Measurements from ENCODE around the gene MAP3K10.
A peak's percentile ranks its signal among the peaks of the same experiment; 100 is the strongest.
"Not testable (repeated sequence)": the region's sequence is repeated elsewhere in the genome, so short reads cannot be mapped to it uniquely, and the experiment has no call there.

The MAP3K10 gene

DNA sequence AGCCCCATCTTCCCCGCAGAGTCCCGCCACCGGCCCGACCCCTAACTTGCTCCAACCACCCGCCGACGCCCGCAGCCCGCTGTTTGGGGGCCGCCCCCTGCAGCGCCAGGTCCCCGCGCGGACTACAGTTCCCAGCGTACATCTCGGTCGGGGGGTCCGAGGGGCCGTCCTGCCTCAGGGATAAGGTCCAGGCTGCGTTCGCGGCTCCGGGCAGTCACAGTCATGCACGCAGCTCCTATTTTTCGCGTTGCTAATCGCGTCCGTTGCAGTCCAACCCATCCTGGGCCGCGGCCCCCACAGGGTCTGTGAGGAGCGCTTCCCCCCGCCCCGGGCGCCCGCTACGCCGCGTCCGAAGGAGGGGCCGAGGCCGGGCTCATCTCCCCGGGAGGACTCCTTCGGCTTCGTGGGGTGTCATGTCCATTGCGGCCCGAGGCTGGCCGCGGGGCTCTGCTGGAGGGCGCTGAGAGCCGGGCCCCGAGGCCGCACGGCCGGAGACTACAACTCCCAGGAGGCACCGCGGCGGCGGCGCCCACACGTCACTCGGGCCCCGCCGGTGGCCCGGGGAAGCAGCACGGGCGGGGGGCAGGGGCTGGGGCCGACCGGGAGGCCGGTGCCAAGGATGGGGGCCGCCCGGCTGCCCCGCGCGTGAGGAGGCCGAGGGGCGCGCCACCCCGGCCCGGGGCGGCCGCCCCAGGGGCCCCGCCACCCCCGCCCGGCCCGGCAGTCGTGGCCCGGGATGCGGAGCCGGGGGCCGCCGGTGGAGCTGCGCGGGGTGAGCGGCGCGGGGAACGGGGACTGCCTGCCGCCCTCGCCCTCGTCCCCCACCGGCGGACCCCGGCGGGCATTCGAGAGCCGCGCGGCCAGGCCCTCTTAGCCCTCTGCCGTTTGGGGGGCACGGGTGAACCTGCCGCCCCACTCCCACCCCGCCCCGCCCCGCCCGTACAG, at the start of gene MAP3K10:
TSS of gene MAP3K10 (plus strand) at position 536 of the 945 bp plus-strand sequence. CDS start 606 bp downstream, outside the sequence.
- H3K36me3 Mint-ChIP-seq (ENCODE audit: low read depth), result no peaks in the 10 kb centered on the region
- peak; percentile 78 for DNase-seq (ENCODE audit: low spot score)
- peak within 1 kb of the TSS; percentile 89 for H3K4me3 Mint-ChIP-seq
- H3K9me3 Mint-ChIP-seq, result no peaks in the 10 kb centered on the region
- peaks cover 20% of the 10 kb centered on the region for H3K4me1 Mint-ChIP-seq (ENCODE audit: low read depth)
- H3K27me3 Mint-ChIP-seq (ENCODE audit: low read depth), result no peaks in the 10 kb centered on the region
- peak within 1 kb of the TSS; percentile 91 for H3K27ac Mint-ChIP-seq

DNA sequence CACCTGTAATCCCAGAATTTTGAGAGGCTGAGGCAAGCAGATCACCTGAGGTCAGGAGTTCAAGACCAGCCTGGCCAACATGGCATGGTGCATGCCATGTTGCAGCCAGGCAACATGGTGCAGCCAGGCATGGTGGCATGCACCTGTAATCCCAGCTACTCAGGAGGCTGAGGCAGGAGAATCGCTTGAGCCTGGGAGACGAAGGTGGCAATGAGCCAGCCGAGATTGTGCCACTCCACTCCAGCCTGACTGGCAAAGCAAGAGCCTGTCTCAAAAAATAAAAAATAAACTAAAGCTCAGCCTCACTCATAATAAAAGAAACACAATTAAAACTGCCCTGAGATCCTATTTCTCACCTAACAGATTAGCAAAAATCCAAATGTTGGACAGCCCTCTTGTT, 49.7 kb upstream of the MAP3K10 start:
- no peak overlapping the region for H3K27ac Mint-ChIP-seq
- H3K4me3 Mint-ChIP-seq, result no peak overlapping the region
- H3K9me3 Mint-ChIP-seq, result no peaks in the 10 kb centered on the region
- DNase-seq (ENCODE audit: low spot score), result no peak
- peaks cover 22% of the 10 kb centered on the region for H3K4me1 Mint-ChIP-seq (ENCODE audit: low read depth)
- peaks cover 3% of the 10 kb centered on the region for H3K27me3 Mint-ChIP-seq (ENCODE audit: low read depth)
- H3K36me3 Mint-ChIP-seq (ENCODE audit: low read depth), result no peaks in the 10 kb centered on the region

DNA sequence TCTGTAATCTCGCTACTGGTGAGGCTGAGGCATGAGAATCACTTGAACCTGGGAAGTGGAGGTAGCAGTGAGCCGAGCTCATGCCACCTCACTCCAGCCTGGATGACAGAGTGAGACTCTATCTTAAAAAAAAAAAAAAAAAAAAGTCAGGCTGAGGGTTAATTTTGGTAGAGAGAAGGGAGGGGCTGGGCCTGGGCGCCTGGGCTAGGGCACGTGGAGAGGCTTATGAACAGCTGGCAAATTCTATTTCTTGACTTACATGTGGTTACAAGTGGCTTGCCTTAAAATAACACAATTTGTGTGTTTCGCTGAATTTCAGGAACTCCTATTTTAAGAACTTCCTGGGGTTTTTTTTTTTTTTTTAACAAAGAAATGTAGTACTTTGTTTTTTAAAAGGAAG, 47.6 kb upstream of the MAP3K10 start:
- H3K36me3 Mint-ChIP-seq (ENCODE audit: low read depth), result no peaks in the 10 kb centered on the region
- peaks cover 3% of the 10 kb centered on the region for H3K27me3 Mint-ChIP-seq (ENCODE audit: low read depth)
- peak overlapping the region; percentile 52 for H3K27ac Mint-ChIP-seq
- H3K4me3 Mint-ChIP-seq, result peak overlapping the region; percentile 43
- no peaks in the 10 kb centered on the region for H3K9me3 Mint-ChIP-seq
- no peak for DNase-seq (ENCODE audit: low spot score)
- peaks cover 30% of the 10 kb centered on the region for H3K4me1 Mint-ChIP-seq (ENCODE audit: low read depth)

DNA sequence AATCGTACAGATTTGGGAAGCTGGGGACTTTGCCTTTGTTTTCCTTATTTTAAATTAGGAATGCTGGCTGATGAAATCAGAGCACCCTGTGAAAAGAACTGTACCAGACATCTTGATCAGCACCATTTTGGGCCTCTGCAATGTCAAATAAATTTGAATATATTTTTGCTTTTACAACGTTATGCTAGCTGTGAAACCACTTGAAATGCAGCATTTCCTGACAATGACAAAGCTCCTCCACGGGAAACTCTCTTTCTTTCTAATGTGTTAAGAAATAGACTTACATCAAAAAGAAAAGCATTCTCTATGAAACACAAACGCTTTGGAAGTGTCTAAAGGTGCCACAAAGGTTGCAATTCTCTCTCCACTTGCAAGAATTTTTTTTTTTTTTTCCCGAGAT, 47.1 kb upstream of the MAP3K10 start:
- H3K27ac Mint-ChIP-seq, result peak overlapping the region; percentile 72
- no peaks in the 10 kb centered on the region for H3K9me3 Mint-ChIP-seq
- H3K27me3 Mint-ChIP-seq (ENCODE audit: low read depth), result peaks cover 3% of the 10 kb centered on the region
- no peak for DNase-seq (ENCODE audit: low spot score)
- H3K36me3 Mint-ChIP-seq (ENCODE audit: low read depth), result no peaks in the 10 kb centered on the region
- peak overlapping the region; percentile 59 for H3K4me3 Mint-ChIP-seq
- H3K4me1 Mint-ChIP-seq (ENCODE audit: low read depth), result peaks cover 30% of the 10 kb centered on the region

DNA sequence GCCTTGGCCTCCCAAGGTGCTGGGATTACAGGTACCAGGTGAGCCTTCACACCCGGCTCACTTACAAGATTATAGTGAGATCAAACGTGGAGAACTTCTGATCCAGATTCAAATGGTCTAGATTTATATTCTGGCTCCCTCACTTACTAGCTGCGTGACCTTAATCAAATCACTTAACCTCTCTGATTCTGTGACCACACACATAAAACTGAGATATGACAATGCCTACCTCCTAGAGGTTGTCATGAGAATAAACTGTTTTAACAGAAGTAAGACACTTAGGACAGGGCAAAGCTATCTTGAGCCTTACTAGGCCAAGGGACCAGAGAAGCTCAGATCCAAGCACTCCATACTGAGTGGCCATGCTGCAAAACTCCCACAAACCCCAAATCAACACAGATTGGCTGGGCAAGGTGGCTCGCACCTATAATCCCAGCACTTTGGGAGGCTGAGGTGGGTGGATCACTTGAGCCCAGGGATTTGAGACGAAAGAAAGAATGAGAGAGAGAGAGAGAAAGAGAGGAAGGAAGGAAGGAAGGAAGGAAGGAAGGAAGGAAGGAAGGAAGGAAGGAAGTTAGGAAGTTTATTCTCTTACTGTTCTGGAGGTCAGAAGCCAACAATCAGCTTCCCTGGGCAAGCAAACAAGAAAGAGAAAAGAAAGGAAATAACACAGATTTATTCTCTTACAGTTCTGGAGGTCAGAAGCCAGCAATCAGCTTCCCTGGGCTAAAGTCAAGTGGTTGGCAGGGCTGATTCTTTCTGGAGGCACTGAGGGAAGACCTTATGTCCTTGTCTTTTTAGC, 46.1 kb upstream of the MAP3K10 start:
- Mint-ChIP-seq H3K27ac (peak overlapping the region; percentile 53), H3K9me3 (no peaks in the 10 kb centered on the region), H3K4me3 (no peak overlapping the region), H3K27me3 (ENCODE audit: low read depth) (peaks cover 3% of the 10 kb centered on the region), H3K4me1 (ENCODE audit: low read depth) (peaks cover 25% of the 10 kb centered on the region), H3K36me3 (ENCODE audit: low read depth) (no peaks in the 10 kb centered on the region)
- DNase-seq (ENCODE audit: low spot score), result no peak

DNA sequence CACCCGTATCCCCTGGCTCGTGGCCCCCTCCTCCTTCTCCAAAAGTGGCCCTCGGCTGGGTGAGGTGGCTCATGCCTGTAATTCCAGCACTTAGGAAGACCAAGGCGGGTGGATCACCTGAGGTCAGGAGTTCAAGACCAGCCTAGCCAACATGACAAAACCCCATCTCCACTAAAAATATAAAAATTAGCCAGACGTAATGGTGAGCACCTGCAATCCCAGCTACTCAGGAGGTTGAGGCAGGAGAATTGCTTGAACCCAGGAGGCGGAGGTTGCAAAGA, 45.5 kb upstream of the MAP3K10 start:
- H3K4me3 Mint-ChIP-seq; H3K36me3 Mint-ChIP-seq (ENCODE audit: low read depth); H3K27me3 Mint-ChIP-seq (ENCODE audit: low read depth); H3K9me3 Mint-ChIP-seq; DNase-seq (ENCODE audit: low spot score); H3K27ac Mint-ChIP-seq: not testable (repeated sequence)
- peaks cover 25% of the 10 kb centered on the region for H3K4me1 Mint-ChIP-seq (ENCODE audit: low read depth)

DNA sequence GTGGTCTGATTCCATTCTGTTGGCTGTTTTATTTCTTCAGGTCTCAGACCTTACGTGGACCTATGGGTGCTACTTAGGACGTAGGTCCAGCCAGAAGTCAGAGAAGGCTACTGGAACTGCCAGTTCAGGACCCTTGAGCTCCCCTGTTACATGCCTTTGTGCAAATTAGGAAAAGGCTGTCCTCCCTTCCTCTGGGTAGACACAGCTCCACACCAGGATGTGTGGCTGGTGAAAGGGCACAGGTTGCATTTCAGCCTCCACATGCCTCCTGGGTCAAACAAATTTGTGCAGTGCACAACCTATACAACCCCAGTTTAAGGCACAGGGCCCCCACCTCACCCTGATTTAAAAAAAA, 43.9 kb upstream of the MAP3K10 start:
- no peak for DNase-seq (ENCODE audit: low spot score)
- H3K9me3 Mint-ChIP-seq, result no peaks in the 10 kb centered on the region
- no peak overlapping the region for H3K27ac Mint-ChIP-seq
- H3K36me3 Mint-ChIP-seq (ENCODE audit: low read depth), result no peaks in the 10 kb centered on the region
- no peak overlapping the region for H3K4me3 Mint-ChIP-seq
- H3K4me1 Mint-ChIP-seq (ENCODE audit: low read depth), result peaks cover 25% of the 10 kb centered on the region
- no peaks in the 10 kb centered on the region for H3K27me3 Mint-ChIP-seq (ENCODE audit: low read depth)

DNA sequence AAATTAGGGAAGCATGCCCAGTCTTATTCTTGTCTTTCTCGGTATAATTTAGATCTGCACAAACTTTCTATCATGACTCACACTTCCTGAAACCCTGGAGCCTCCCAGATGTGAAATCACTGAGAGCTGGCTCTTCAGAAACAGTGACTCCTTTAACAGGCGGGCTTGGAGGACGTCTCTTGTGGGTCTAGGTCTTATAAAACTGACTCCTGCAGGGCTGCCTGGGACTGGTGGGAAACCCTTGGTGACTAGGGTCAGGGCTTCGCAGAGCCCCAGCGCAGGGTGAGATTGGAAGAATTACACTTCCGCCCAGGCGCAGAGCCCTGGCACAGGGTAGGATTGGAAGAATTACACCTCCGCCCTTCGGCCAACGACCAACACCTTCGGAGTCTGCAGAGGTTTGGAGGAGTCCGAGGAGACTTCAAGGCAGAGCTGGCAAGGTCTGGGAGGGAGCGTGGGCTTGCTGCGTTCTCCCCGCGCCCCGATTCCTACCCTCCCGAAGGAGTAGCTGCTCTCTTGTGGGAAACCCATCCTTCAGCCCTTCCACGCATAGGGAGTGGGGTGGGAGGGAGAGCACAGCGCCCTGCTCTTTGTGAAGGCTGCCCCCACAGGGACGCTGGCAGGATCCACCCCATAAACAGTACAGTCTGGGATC, 43.4 kb upstream of the MAP3K10 start:
- no peak overlapping the region for H3K27ac Mint-ChIP-seq
- no peak for DNase-seq (ENCODE audit: low spot score)
- peaks cover 25% of the 10 kb centered on the region for H3K4me1 Mint-ChIP-seq (ENCODE audit: low read depth)
- no peaks in the 10 kb centered on the region for H3K36me3 Mint-ChIP-seq (ENCODE audit: low read depth)
- no peak overlapping the region for H3K4me3 Mint-ChIP-seq
- H3K27me3 Mint-ChIP-seq (ENCODE audit: low read depth), result no peaks in the 10 kb centered on the region
- H3K9me3 Mint-ChIP-seq, result no peaks in the 10 kb centered on the region

DNA sequence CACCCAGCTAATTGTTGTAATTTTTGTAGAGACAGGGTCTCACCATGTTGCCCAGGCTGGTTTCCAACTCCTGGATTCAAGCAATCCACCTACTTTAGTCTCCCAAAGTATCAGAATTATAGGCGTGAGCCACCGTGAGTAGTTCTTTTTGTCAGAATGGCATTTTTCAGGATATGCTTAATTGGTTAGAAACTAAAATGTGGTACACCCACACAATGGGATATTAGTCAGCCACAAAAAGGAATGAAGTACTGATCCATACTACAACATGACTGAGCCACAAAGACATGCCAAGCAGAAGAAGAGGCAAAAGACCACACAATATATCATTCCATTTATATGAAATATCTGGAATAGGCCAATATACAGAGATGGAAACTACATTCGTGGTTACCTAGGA, 41.7 kb upstream of the MAP3K10 start:
- no peak for DNase-seq (ENCODE audit: low spot score)
- Mint-ChIP-seq H3K36me3 (ENCODE audit: low read depth) (no peaks in the 10 kb centered on the region), H3K27me3 (ENCODE audit: low read depth) (no peaks in the 10 kb centered on the region), H3K9me3 (no peaks in the 10 kb centered on the region), H3K4me3 (no peak overlapping the region), H3K4me1 (ENCODE audit: low read depth) (peaks cover 13% of the 10 kb centered on the region), H3K27ac (no peak overlapping the region)

DNA sequence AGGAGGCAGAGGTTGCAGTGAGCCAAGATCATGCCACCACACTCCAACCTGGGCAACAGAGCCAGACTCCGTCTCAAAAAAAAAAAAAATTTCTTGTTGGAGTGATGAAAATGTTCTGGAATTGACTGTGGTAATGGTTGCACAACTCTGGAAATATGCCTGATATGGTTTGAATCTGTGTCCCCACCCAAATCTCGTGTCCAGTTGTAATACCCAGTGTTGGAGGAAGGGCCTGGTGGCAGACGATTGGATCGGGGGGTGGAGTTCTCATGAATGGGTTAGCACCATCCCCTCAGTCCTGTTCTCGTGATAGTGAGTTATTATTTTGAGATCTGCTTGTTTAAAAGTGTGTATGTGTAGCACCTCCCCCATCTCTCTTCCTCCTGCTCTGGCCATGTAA, 41.1 kb upstream of the MAP3K10 start:
- no peaks in the 10 kb centered on the region for H3K27me3 Mint-ChIP-seq (ENCODE audit: low read depth)
- H3K27ac Mint-ChIP-seq, result no peak overlapping the region
- peaks cover 10% of the 10 kb centered on the region for H3K4me1 Mint-ChIP-seq (ENCODE audit: low read depth)
- H3K9me3 Mint-ChIP-seq, result no peaks in the 10 kb centered on the region
- DNase-seq (ENCODE audit: low spot score), result no peak
- H3K4me3 Mint-ChIP-seq, result no peak overlapping the region
- no peaks in the 10 kb centered on the region for H3K36me3 Mint-ChIP-seq (ENCODE audit: low read depth)

DNA sequence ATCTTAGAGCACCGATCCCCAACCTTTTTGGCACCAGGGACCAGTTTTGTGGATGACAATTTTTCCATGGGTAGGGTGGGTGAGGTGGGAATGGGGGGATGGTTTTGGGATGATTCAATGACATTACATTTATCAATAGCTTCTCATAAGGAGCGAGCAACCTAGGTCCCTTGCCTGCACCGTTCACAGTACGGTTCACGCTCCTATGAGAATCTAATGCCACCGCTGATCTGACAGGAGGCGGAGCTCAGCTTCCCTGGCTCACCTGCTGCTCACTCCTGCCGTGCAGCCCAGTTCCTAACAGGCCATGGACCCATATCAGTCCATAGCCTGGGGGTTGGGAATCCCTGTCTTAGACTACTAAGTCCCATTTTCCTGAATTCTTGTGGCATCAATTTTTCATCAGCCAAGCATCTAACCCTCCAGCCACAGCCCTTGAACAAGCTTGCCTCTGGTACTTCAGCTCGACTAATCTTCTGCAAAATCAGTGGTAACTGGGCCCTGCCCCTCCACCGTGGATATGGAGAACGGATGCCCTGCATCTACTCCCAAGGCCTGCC, 37.0 kb upstream of the MAP3K10 start:
- Mint-ChIP-seq H3K9me3 (no peaks in the 10 kb centered on the region), H3K27me3 (ENCODE audit: low read depth) (peaks cover 2% of the 10 kb centered on the region), H3K4me1 (ENCODE audit: low read depth) (peaks cover 1% of the 10 kb centered on the region), H3K36me3 (ENCODE audit: low read depth) (no peaks in the 10 kb centered on the region), H3K4me3 (no peak overlapping the region), H3K27ac (no peak overlapping the region)
- no peak for DNase-seq (ENCODE audit: low spot score)

DNA sequence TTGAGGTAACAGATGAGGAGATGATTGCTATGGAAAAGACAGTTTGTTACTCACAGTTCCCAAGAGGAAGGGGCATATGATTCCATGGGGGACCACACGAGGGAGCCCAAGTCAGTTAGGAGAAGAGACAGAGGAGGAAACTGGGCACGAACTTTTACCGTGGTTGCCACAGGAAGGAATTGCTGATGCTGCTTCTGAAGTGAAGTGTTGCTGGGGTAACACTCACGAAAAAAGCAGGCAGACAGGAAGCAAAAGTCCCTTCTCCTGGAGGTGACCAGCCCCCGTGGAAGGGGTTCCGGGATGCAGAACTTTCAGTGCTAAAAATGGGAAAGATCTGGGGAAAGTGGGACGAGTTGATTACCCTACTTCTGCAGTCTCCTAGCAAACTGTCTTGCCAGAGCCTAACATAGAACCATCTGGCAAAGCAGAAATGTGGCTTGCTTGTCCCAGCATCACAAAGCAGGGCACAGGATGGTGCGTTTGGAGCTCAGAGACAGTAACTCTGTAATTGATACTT, 35.4 kb upstream of the MAP3K10 start:
- no peaks in the 10 kb centered on the region for H3K9me3 Mint-ChIP-seq
- H3K4me3 Mint-ChIP-seq, result no peak overlapping the region
- peaks cover 1% of the 10 kb centered on the region for H3K4me1 Mint-ChIP-seq (ENCODE audit: low read depth)
- peaks cover 2% of the 10 kb centered on the region for H3K27me3 Mint-ChIP-seq (ENCODE audit: low read depth)
- DNase-seq (ENCODE audit: low spot score), result no peak
- H3K36me3 Mint-ChIP-seq (ENCODE audit: low read depth), result no peaks in the 10 kb centered on the region
- no peak overlapping the region for H3K27ac Mint-ChIP-seq

DNA sequence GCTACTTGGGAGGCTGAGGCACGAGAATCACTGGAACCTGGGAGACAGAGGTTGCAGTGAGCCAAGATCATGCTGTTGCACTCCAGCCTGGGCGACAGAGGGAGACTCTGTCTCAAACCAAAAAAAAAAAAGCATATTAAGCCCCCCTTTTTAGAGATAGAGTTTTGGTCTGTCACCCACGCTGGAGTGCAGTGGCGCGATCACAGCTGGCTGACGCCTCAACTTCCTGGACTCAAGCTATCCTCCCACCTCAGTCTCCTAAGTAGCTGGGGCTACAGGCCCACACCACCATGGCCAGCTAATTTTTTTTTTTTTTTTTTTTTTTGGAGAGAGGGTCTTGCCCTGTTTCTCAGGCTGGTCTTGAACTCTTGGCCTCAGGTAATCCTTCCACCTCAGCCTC, 34.2 kb upstream of the MAP3K10 start:
- peaks cover 2% of the 10 kb centered on the region for H3K27me3 Mint-ChIP-seq (ENCODE audit: low read depth)
- no peak for DNase-seq (ENCODE audit: low spot score)
- H3K36me3 Mint-ChIP-seq (ENCODE audit: low read depth), result no peaks in the 10 kb centered on the region

DNA sequence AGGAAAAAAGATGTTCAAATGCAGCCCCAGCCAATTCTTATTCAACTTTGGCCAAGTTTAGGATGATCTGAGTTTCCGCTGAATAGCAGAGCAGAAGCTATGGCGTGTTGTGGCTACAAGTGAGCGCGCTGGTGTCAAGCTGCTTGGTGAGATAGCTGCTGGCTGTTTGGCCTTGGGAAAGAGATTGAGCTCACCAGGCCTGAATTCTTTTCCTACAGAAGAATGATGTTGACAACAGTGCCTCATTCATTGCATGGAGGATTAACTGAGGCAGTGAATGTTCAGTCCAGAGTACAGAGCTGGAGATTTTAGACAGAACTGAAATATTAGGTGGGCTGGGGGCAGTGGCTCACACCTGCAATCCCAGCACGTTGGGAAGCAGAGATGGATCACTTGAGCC, 31.5 kb upstream of the MAP3K10 start:
- DNase-seq (ENCODE audit: low spot score), result no peak
- Mint-ChIP-seq H3K27me3 (ENCODE audit: low read depth) (peaks cover 2% of the 10 kb centered on the region), H3K4me3 (no peak overlapping the region), H3K36me3 (ENCODE audit: low read depth) (no peaks in the 10 kb centered on the region), H3K27ac (no peak overlapping the region), H3K4me1 (ENCODE audit: low read depth) (peaks cover 1% of the 10 kb centered on the region), H3K9me3 (no peaks in the 10 kb centered on the region)

More for the DNA sequence above, 34.2 kb upstream of the MAP3K10 start:
- Mint-ChIP-seq H3K9me3 (no peaks in the 10 kb centered on the region), H3K4me1 (ENCODE audit: low read depth) (peaks cover 1% of the 10 kb centered on the region), H3K4me3 (no peak overlapping the region), H3K27ac (no peak overlapping the region)
